Measurements from ENCODE around the gene GSTCD.

GRCh38 chr4:105838082-105838481, 129.5 kb downstream of the GSTCD start:
- TF ChIP-seq, protein P1, sequence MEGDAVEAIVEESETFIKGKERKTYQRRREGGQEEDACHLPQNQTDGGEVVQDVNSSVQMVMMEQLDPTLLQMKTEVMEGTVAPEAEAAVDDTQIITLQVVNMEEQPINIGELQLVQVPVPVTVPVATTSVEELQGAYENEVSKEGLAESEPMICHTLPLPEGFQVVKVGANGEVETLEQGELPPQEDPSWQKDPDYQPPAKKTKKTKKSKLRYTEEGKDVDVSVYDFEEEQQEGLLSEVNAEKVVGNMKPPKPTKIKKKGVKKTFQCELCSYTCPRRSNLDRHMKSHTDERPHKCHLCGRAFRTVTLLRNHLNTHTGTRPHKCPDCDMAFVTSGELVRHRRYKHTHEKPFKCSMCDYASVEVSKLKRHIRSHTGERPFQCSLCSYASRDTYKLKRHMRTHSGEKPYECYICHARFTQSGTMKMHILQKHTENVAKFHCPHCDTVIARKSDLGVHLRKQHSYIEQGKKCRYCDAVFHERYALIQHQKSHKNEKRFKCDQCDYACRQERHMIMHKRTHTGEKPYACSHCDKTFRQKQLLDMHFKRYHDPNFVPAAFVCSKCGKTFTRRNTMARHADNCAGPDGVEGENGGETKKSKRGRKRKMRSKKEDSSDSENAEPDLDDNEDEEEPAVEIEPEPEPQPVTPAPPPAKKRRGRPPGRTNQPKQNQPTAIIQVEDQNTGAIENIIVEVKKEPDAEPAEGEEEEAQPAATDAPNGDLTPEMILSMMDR (conservative IDR thresholded peaks at IDR 0.05): no peak
- no peak for TF ChIP-seq ZFX (IDR thresholded peaks at IDR 0.05)

Data from C4-2B (cell line).